ENCODE results near the gene TAGLN.

DNA sequence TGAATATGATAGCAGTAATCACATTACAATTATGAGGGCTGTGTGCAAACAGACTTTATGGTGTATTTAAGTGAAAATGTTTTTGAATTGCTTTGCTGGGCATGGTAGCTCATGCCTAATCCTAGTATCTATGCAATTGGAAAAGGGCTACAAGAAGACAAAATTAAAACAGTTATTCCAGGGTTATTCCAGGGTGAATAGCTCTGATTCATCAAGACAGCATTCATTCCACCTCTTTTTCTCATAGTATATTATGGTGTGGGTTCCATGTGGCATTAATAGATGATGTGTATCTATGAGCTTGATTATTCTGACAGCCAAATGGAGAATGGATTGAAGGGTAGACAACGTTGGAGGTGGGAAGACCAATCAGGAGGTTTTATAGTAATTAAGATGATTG, 32.7 kb upstream of the TAGLN start:
- TF ChIP-seq, protein P1, sequence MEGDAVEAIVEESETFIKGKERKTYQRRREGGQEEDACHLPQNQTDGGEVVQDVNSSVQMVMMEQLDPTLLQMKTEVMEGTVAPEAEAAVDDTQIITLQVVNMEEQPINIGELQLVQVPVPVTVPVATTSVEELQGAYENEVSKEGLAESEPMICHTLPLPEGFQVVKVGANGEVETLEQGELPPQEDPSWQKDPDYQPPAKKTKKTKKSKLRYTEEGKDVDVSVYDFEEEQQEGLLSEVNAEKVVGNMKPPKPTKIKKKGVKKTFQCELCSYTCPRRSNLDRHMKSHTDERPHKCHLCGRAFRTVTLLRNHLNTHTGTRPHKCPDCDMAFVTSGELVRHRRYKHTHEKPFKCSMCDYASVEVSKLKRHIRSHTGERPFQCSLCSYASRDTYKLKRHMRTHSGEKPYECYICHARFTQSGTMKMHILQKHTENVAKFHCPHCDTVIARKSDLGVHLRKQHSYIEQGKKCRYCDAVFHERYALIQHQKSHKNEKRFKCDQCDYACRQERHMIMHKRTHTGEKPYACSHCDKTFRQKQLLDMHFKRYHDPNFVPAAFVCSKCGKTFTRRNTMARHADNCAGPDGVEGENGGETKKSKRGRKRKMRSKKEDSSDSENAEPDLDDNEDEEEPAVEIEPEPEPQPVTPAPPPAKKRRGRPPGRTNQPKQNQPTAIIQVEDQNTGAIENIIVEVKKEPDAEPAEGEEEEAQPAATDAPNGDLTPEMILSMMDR (conservative IDR thresholded peaks at IDR 0.05 in 1 of 2, IDR thresholded peaks at IDR 0.05 in 1 of 2; ENCODE audit: low read depth in 1 of 2, low read length in 2 of 2) = no peak
- TF ChIP-seq EZH2 (IDR thresholded peaks at IDR 0.05; ENCODE audit: low read length, missing control alignments) = no peak

Data from fibroblast of lung (primary cell).